Panc1 (cell line): ENCODE measurements around the gene GPR25. TPM values are rescaled to one million over a fixed set of nuclear protein-coding genes. Genes with fewer than 3 reads are reported as not detected.

Experiments
- ATAC-seq: fragments of 200-7000 bp; cut with Tn5 transposase; 2 replicates; pipeline ENCODE4 v1.9.1; 2020; ENCODE audit warnings: mild to moderate bottlenecking, moderate library complexity
- BruUV-seq: library from RNA; stranded (reverse); fragments of 400-500 nt; replicated peaks from 2 replicates; lab custom pipeline; 2021; lab: Mats Ljungman, UMichigan
- CTCF ChIA-PET: fragments of 300-600 bp; sonication (Branson Sonifier 250); formaldehyde crosslinking; loops from one replicate; lab custom pipeline; 2022; ENCODE audit warnings: antibody characterized with exemption; lab: Charles Lee
- POLR2A ChIA-PET: fragments of 300-600 bp; sonication (Branson Sonifier 250); formaldehyde crosslinking; loops from one replicate; lab custom pipeline; 2022; ENCODE audit warnings: antibody characterized with exemption; lab: Charles Lee
- DNase-seq: peaks from one replicate; pipeline ENCODE4 v3.0.0-alpha.2; 2010; ENCODE audit warnings: low read depth, low spot score
- H3K27ac ChIP-seq: 2 replicates; pipeline ENCODE4 v1.5.1; 2011; ENCODE audit warnings: mild to moderate bottlenecking, low read length, inconsistent platforms
- H3K27me3 ChIP-seq: fragments of 200-500 bp; sonication (Bioruptor generic); 2 replicates; pipeline ENCODE4 v1.6.0; 2014; ENCODE audit warnings: low read length, inconsistent platforms; ENCODE audit not compliant: control insufficient read depth, insufficient read depth
- H3K36me3 ChIP-seq: fragments of 200-500 bp; sonication (Bioruptor generic); 2 replicates; pipeline ENCODE4 v1.5.1; 2014; ENCODE audit warnings: inconsistent platforms, mild to moderate bottlenecking, low read length, moderate library complexity; ENCODE audit not compliant: control insufficient read depth, insufficient read depth
- H3K4me1 ChIP-seq: 2 replicates; pipeline ENCODE4 v1.5.1; 2011; ENCODE audit warnings: inconsistent platforms, mild to moderate bottlenecking, low read length, moderate library complexity; ENCODE audit not compliant: control insufficient read depth, insufficient read depth
- H3K4me3 ChIP-seq, 2 experiments: 2 replicates each; pipeline ENCODE4 v1.5.1; 2011 to 2012; ENCODE audit warnings: low read depth in 2 of 2, low read length in 2 of 2, mild to moderate bottlenecking in 2 of 2, inconsistent platforms in 1 of 2, moderate library complexity in 1 of 2
- H3K9me3 ChIP-seq: fragments of 200-500 bp; sonication (Bioruptor generic); 2 replicates; pipeline ENCODE4 v1.5.1; 2014; ENCODE audit warnings: low read depth, mild to moderate bottlenecking, inconsistent platforms, low read length, moderate library complexity; ENCODE audit not compliant: control insufficient read depth, insufficient read depth
- POLR2AphosphoS5 ChIP-seq: IDR thresholded peaks from 2 replicates; pipeline ENCODE4 v1.6.1; 2012; ENCODE audit warnings: mild to moderate bottlenecking, low read depth, low read length, moderate library complexity
- SIN3A ChIP-seq: IDR thresholded peaks from 2 replicates; pipeline ENCODE4 v1.6.1; 2012; ENCODE audit warnings: low read depth, mild to moderate bottlenecking, low read length, moderate library complexity, borderline replicate concordance; ENCODE audit not compliant: insufficient read depth
- TCF7L2 ChIP-seq: IDR thresholded peaks from 2 replicates; pipeline ENCODE4 v1.6.1; 2011; ENCODE audit warnings: mild to moderate bottlenecking, low read depth, low read length, inconsistent platforms
- in situ Hi-C: cut with HindIII; loops from 2 replicates; pipeline ENCODE4 v1.10.0; 2016; ENCODE audit warnings: low sequenced_read_pairs, low pct_unique_long_range_greater_than_20kb
- intact Hi-C: fragments of 100-400 bp; cut with micrococcal nuclease; formaldehyde crosslinking; loops from one replicate; pipeline ENCODE4 v1.10.0; 2022; ENCODE audit not compliant: unreplicated experiment
- total RNA-seq: library from RNA; stranded (reverse); gene quantifications from one replicate; pipeline ENCODE4 v1.2.1, GENCODE V29; 2021; ENCODE audit not compliant: unreplicated experiment
- TF ChIP-seq, protein P1 (sequence below), 2 experiments: IDR thresholded peaks; 2 replicates each; pipeline ENCODE4 v1.6.1; 2011 to 2012; ENCODE audit warnings: low read depth in 2 of 2, control low read depth in 1 of 2, low read length in 1 of 2, mild to moderate bottlenecking in 1 of 2, moderate library complexity in 1 of 2; ENCODE audit not compliant: insufficient read depth in 1 of 2
- TF ChIP-seq, protein P2 (sequence below): fragments of 450-650 bp; IDR thresholded peaks from 2 replicates; pipeline ENCODE4 v1.5.1; 2017; ENCODE audit warnings: mild to moderate bottlenecking

The GPR25 gene
- total RNA-seq, 1 experiment from 2014 or later, result not detected

DNA sequence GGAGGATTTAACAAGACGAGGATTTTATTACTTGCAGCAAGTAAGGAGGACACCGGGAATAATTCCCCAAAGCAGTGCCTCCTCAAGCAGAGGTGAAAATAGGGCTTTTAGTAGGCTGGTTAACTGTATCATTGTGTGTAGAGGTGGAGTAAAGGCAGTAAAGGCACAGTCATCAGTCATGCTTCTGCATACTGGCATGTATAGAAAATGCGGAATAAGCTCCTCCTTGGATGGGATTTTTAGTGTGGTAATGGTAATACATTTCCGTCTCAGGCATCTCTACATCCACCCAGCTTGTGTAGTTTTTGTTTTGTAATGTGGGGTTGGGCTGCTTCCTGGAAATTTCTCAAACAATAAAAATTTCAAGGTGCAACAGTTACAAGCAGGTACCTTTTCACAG lies 27.4 kb upstream of the GPR25 start:
- H3K4me3 ChIP-seq, result no peak overlapping the region
- TF ChIP-seq, protein P1, sequence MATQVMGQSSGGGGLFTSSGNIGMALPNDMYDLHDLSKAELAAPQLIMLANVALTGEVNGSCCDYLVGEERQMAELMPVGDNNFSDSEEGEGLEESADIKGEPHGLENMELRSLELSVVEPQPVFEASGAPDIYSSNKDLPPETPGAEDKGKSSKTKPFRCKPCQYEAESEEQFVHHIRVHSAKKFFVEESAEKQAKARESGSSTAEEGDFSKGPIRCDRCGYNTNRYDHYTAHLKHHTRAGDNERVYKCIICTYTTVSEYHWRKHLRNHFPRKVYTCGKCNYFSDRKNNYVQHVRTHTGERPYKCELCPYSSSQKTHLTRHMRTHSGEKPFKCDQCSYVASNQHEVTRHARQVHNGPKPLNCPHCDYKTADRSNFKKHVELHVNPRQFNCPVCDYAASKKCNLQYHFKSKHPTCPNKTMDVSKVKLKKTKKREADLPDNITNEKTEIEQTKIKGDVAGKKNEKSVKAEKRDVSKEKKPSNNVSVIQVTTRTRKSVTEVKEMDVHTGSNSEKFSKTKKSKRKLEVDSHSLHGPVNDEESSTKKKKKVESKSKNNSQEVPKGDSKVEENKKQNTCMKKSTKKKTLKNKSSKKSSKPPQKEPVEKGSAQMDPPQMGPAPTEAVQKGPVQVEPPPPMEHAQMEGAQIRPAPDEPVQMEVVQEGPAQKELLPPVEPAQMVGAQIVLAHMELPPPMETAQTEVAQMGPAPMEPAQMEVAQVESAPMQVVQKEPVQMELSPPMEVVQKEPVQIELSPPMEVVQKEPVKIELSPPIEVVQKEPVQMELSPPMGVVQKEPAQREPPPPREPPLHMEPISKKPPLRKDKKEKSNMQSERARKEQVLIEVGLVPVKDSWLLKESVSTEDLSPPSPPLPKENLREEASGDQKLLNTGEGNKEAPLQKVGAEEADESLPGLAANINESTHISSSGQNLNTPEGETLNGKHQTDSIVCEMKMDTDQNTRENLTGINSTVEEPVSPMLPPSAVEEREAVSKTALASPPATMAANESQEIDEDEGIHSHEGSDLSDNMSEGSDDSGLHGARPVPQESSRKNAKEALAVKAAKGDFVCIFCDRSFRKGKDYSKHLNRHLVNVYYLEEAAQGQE (IDR thresholded peaks at IDR 0.05; ENCODE audit: insufficient read depth in 1 of 2, low read depth in 2 of 2, low read length in 1 of 2), result no peak
- TF ChIP-seq TCF7L2, result no peak
- no peak for TF ChIP-seq POLR2AphosphoS5
- no peak for TF ChIP-seq SIN3A
- TF ChIP-seq, protein P2, sequence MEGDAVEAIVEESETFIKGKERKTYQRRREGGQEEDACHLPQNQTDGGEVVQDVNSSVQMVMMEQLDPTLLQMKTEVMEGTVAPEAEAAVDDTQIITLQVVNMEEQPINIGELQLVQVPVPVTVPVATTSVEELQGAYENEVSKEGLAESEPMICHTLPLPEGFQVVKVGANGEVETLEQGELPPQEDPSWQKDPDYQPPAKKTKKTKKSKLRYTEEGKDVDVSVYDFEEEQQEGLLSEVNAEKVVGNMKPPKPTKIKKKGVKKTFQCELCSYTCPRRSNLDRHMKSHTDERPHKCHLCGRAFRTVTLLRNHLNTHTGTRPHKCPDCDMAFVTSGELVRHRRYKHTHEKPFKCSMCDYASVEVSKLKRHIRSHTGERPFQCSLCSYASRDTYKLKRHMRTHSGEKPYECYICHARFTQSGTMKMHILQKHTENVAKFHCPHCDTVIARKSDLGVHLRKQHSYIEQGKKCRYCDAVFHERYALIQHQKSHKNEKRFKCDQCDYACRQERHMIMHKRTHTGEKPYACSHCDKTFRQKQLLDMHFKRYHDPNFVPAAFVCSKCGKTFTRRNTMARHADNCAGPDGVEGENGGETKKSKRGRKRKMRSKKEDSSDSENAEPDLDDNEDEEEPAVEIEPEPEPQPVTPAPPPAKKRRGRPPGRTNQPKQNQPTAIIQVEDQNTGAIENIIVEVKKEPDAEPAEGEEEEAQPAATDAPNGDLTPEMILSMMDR, result no peak
- H3K4me1 ChIP-seq, result no peaks in the 10 kb centered on the region
- BruUV-seq, result no TSS peak
- no peak for DNase-seq
- in situ Hi-C loops, result no loop called here
- no peak for ATAC-seq
- peaks cover 35% of the 10 kb centered on the region for H3K36me3 ChIP-seq
- intact Hi-C loops, result no loop called here
- H3K27me3 ChIP-seq, result no peaks in the 10 kb centered on the region
- ChIA-PET POLR2A (interaction anchor here (0.5 kb wide), 1 partner anchor 29 kb away, joined by 3 read pairs; no protein-coding TSS in a partner anchor), CTCF (no interaction called here)
- H3K9me3 ChIP-seq, result no peaks in the 10 kb centered on the region
- H3K27ac ChIP-seq, result no peak overlapping the region

DNA sequence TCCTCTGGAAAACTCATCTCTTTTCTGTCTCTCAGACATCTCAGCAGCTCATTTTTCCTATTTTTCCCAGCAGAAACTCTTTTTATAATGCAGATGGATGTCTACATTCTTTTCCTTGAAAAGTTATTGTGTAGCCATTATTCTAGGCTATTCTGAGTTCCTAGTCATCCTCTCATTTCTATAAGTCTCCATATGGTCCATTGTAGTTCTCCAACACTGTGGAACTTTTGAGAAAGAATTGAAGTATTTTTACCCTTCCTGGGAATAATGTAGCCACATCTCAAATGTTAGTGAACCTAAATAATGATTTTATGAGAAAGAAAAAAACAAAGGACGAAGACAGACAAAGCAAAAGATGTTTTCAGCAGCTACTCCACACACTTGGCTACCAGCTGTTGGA lies 26.4 kb upstream of the GPR25 start:
- CTCF ChIA-PET, result no interaction called here
- TF ChIP-seq TCF7L2 (no peak), POLR2AphosphoS5 (no peak), SIN3A (no peak)
- TF ChIP-seq, protein P2, result no peak
- TF ChIP-seq, protein P1 (IDR thresholded peaks at IDR 0.05; ENCODE audit: insufficient read depth in 1 of 2, low read depth in 2 of 2, low read length in 1 of 2), result no peak

More for the DNA sequence above, 26.4 kb upstream of the GPR25 start:
- Histone ChIP-seq H3K4me3 (no peak overlapping the region), H3K9me3 (no peaks in the 10 kb centered on the region), H3K27ac (no peak overlapping the region), H3K27me3 (no peaks in the 10 kb centered on the region), H3K4me1 (no peaks in the 10 kb centered on the region), H3K36me3 (peaks cover 38% of the 10 kb centered on the region)
- in situ Hi-C loops, result no loop called here
- ATAC-seq, result no peak
- no TSS peak for BruUV-seq
- no peak for DNase-seq
- POLR2A ChIA-PET, result no interaction called here
- intact Hi-C loops, result no loop called here
